Esophagus squamous epithelium (tissue), 5 donors: Measurements from ENCODE around the gene MALT1. TPM values are rescaled to one million over a fixed set of nuclear protein-coding genes. Genes with fewer than 3 reads are reported as not detected.

Experiments used
- DNase-seq: peaks from one replicate; lab custom pipeline; 2025; lab: John Stamatoyannopoulos, UW
- H3K27ac ChIP-seq, 4 donors: fragments of 200-600 bp; sonication (generic); one replicate each; pipeline ENCODE4 v1.5.1; 2016 to 2019; ENCODE audit warnings: mild to moderate bottlenecking in 1 of 4
- H3K27me3 ChIP-seq, 4 donors: fragments of 200-600 bp; sonication (generic); 1 replicate in 3 of 4; 2 replicates in 1 of 4; pipeline versions ENCODE4 v1.5.1 to v1.6.0; 2017 to 2021; ENCODE audit warnings: antibody characterized with exemption in 1 of 4
- H3K36me3 ChIP-seq, 3 donors: fragments of 200-600 bp; sonication (generic); one replicate each; pipeline ENCODE4 v1.5.1; 2016 to 2019
- H3K4me1 ChIP-seq, 3 donors: fragments of 200-600 bp; sonication (generic); one replicate each; pipeline ENCODE4 v1.5.1; 2017 to 2019
- H3K4me3 ChIP-seq, 4 donors: fragments of 200-600 bp; sonication (generic); 1 replicate in 3 of 4; 2 replicates in 1 of 4; pipeline ENCODE4 v1.5.1; 2016 to 2019; ENCODE audit warnings: mild to moderate bottlenecking in 2 of 4, moderate library complexity in 1 of 4
- H3K9me3 ChIP-seq, 3 donors: fragments of 200-600 bp; sonication (generic); one replicate each; pipeline ENCODE4 v1.5.1; 2016 to 2019
- POLR2A ChIP-seq, 4 donors: fragments of 450-650 bp; IDR thresholded peaks; one replicate each; pipeline ENCODE4 v1.6.1; 2017; ENCODE audit warnings: antibody characterized with exemption in 4 of 4, mild to moderate bottlenecking in 4 of 4, moderate library complexity in 3 of 4
- WGBS, 2 donors: methylation state at CpG; one replicate each; pipeline ENCODE4 v1.1.5; 2018; 5-methylcytosine and 5-hydroxymethylcytosine counted together
- intact Hi-C: fragments of 100-400 bp; cut with DNase I; formaldehyde crosslinking; loops from one replicate; pipeline ENCODE4 v1.15.0; 2022
- total RNA-seq, 4 donors: library from RNA; depleted of rRNA; stranded (reverse); fragments of >200 nt; gene quantifications; one replicate each; pipeline ENCODE4 v1.1.0, GENCODE V29; 2016
- TF ChIP-seq, protein P1 (sequence below), 6 experiments: fragments of 450-650 bp in 4 of 6; fragments of 200-600 bp in 2 of 6; sonication (generic) in 2 of 6; IDR thresholded peaks; one replicate each; pipeline ENCODE4 v1.5.1; 2016 to 2019; ENCODE audit warnings: antibody characterized with exemption in 6 of 6, mild to moderate bottlenecking in 4 of 6, moderate library complexity in 4 of 6
- donor health status: DM: yes; HTN: yes; CAD: no.

The MALT1 gene
- total RNA-seq, 4 donors from 2014 or later, result 25.2 to 48.6 (median 30.7) TPM

DNA sequence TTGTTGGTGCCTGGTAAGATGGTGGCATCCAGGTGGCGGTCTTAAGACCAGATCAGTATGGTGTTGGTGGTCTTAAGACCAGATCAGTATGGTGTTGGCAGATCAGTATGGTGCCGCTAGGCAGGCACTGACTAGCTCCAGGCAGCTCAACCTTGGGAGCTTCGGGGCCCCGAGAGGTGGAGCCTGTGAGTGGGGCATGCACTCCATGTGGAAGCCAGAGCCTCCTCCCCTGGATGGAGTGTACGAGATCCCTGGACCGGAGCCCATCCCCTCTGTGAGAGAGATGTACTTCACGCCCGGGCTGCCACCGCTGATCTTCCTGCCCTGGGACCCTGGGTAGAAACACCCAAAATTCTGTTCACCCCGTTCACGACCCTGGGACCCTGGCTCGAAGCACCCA lies 19.0 kb downstream of the MALT1 start:
- intact Hi-C loops, result no loop called here
- DNase-seq, result no peak

DNA sequence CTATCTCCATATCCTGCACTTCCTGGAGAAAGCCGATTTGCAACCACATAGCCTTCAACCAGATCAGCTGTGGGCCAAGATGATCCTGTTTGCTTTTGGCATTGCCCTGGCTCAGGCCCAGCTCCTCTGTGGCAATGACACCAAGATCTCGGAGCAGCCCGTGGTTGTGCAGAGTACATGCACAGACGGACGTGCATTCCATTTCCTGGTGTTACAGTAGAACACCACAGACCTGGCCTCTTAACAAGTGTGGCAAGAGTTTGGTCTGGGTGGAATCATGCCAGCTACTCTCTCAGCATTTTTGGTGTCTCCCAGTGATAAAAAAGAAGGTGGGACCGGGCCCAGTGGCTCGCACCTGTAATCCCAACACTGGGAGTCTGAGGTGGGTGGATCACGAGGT lies 20.0 kb downstream of the MALT1 start:
- DNase-seq, result no peak
- Histone ChIP-seq H3K27me3 (no peaks in the 10 kb centered on the region), H3K4me3 (no peak overlapping the region), H3K27ac (peak overlapping the region in 3 of 4 donors; percentile 9 to 42 (median 28)), H3K9me3 (no peaks in the 10 kb centered on the region), H3K4me1 (peaks cover 0 to 39% (median 26%) of the 10 kb centered on the region in 3 donors), H3K36me3 (peaks cover 0 to 59% (median 3%) of the 10 kb centered on the region in 3 donors)
- TF ChIP-seq, protein P1, sequence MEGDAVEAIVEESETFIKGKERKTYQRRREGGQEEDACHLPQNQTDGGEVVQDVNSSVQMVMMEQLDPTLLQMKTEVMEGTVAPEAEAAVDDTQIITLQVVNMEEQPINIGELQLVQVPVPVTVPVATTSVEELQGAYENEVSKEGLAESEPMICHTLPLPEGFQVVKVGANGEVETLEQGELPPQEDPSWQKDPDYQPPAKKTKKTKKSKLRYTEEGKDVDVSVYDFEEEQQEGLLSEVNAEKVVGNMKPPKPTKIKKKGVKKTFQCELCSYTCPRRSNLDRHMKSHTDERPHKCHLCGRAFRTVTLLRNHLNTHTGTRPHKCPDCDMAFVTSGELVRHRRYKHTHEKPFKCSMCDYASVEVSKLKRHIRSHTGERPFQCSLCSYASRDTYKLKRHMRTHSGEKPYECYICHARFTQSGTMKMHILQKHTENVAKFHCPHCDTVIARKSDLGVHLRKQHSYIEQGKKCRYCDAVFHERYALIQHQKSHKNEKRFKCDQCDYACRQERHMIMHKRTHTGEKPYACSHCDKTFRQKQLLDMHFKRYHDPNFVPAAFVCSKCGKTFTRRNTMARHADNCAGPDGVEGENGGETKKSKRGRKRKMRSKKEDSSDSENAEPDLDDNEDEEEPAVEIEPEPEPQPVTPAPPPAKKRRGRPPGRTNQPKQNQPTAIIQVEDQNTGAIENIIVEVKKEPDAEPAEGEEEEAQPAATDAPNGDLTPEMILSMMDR (IDR thresholded peaks at IDR 0.05), result no peak
- TF ChIP-seq POLR2A (IDR thresholded peaks at IDR 0.05), result no peak
- WGBS, 2 donors, result 50 to 69% methylated on average over 1 to 7 of the region's 8 CpGs
- intact Hi-C loops, result no loop called here

More for the DNA sequence above, 19.0 kb downstream of the MALT1 start:
- H3K4me1 ChIP-seq, result peaks cover 0 to 39% (median 26%) of the 10 kb centered on the region in 3 donors
- H3K9me3 ChIP-seq, result no peaks in the 10 kb centered on the region
- no peak overlapping the region for H3K27ac ChIP-seq
- WGBS, 2 donors, result 96 to 100% methylated on average over 5 to 8 of the region's 12 CpGs
- peaks cover 0 to 60% (median 4%) of the 10 kb centered on the region in 3 donors for H3K36me3 ChIP-seq
- no peaks in the 10 kb centered on the region for H3K27me3 ChIP-seq
- H3K4me3 ChIP-seq, result no peak overlapping the region
- TF ChIP-seq, protein P1 (IDR thresholded peaks at IDR 0.05), result no peak
- no peak for TF ChIP-seq POLR2A (IDR thresholded peaks at IDR 0.05)

DNA sequence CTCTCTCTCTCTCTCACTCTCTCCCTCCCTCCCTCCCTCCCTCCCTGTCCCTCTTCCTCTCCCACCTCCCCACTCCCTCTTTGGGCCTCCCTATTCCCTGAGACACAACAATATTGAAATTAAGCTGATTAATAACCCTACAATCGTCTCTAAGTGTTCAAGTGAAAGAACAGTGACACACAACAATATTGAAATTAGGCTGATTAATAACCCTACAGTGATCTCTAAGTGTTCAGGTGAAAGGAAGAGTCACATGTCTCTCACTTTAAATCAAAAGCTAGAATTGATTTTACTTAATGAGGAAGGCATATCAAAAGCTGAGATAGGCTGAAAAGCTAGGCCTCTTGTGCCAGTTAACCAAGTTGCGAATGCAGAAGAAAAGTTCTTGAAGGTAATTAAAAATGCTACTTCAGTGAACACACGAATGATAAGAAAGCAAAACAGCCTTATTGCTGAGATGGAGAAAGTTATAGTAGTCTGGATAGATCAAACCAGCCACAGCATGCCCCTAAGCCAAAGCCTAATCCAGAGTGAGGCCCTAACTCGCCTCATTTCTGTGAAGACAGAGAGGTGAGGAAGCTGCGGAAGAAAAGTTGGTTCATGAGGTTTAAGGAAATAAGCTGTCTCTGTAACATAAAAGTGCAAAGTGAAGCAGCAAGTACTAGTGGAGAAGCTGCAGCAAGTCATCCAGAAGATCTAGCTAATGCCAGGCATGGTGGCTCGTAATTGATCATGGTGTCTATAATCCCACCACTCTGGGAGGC lies 21.3 kb downstream of the MALT1 start:
- no peak for DNase-seq
- intact Hi-C loops, result no loop called here
- no peak overlapping the region for H3K4me3 ChIP-seq
- H3K4me1 ChIP-seq, result peaks cover 0 to 39% (median 26%) of the 10 kb centered on the region in 3 donors
- TF ChIP-seq, protein P1 (IDR thresholded peaks at IDR 0.05), result no peak
- no peak for TF ChIP-seq POLR2A (IDR thresholded peaks at IDR 0.05)
- no peaks in the 10 kb centered on the region for H3K27me3 ChIP-seq
- WGBS, 2 donors, result 46 to 51% methylated on average over 6 of the region's 6 CpGs
- H3K9me3 ChIP-seq, result no peaks in the 10 kb centered on the region
- peaks cover 0 to 57% (median 0%) of the 10 kb centered on the region in 3 donors for H3K36me3 ChIP-seq
- peak overlapping the region; percentile 10 to 54 (median 37) for H3K27ac ChIP-seq

DNA sequence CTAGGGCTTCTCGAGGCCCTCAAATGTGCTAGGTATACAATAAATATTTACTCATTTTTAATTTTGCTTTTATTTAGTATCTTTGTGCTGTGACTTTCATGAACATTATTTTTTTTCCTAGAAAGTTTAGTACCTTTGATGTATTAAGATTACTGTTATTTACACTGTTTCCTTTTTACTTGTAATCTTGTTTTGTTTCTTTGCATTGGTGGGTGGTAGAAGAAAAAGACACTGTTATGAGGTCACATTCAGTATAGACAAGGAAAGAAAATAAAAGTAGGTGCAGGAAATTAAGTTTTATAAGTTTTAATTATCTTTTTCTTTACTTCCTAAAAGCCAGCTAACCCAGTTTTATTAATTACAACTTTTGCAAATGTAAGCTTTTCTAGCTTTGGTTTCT lies 23.0 kb downstream of the MALT1 start:
- H3K4me3 ChIP-seq, result no peak overlapping the region
- H3K36me3 ChIP-seq, result peaks cover 0 to 56% (median 0%) of the 10 kb centered on the region in 3 donors
- 36 to 46% methylated on average over 1 of the region's 1 CpG for WGBS, 2 donors
- H3K27ac ChIP-seq, result no peak overlapping the region
- no peaks in the 10 kb centered on the region for H3K9me3 ChIP-seq
- DNase-seq, result no peak
- no peak for TF ChIP-seq POLR2A (IDR thresholded peaks at IDR 0.05)
- TF ChIP-seq, protein P1 (IDR thresholded peaks at IDR 0.05), result no peak
- no peaks in the 10 kb centered on the region for H3K27me3 ChIP-seq
- intact Hi-C loops, result no loop called here
- peaks cover 0 to 41% (median 26%) of the 10 kb centered on the region in 3 donors for H3K4me1 ChIP-seq

DNA sequence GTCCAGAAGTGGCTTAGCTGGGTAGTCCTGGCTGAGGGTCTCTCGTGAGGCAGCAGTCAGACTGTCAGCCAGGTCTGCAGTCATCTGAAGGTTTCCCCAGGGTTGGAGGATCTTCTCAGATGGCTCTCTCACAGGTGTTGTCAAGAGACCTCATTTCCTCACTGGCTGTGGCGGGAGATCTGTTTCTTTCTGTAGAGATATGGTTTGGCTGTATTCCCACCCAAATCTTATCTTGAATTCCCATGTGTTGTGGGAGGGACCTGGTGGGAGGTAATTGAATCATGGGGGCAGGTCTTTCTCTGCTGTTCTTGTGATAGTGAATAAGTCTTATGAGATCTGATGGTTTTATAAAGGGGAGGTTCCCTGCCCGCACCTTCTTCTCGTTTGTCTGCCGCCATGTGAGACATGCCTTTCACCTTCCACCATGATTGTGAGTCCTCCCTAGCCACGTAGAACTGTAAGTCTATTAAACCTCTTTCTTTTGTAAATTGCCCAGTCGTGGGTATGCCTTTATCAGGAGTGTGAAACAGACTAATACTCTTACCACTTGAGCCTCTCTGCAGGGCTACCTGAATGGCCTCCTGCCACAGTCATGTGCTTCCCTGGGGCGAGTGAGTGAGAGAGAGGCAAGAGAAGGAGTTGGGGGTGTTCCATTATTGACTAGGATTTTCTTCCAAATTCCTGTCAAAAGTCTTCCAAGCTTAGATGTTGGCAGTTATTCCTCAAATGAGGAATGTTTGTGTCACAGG lies 23.6 kb downstream of the MALT1 start:
- Histone ChIP-seq H3K27me3 (no peaks in the 10 kb centered on the region), H3K9me3 (no peaks in the 10 kb centered on the region), H3K36me3 (peaks cover 0 to 57% (median 0%) of the 10 kb centered on the region in 3 donors), H3K4me3 (no peak overlapping the region), H3K27ac (no peak overlapping the region), H3K4me1 (peaks cover 0 to 45% (median 26%) of the 10 kb centered on the region in 3 donors)
- no peak for DNase-seq
- 82 to 85% methylated on average over 8 of the region's 8 CpGs for WGBS, 2 donors
- intact Hi-C loops, result no loop called here
- TF ChIP-seq POLR2A (IDR thresholded peaks at IDR 0.05), result no peak
- TF ChIP-seq, protein P1 (IDR thresholded peaks at IDR 0.05), result no peak
